GM06990 (cell line): ENCODE data around the gene SELENOP.

Experiments used
- DNase-seq: peaks from one replicate; pipeline ENCODE4 v3.0.0-alpha.2; 2011; ENCODE audit not compliant: insufficient read length; ENCODE audit errors: extremely low read depth
- H3K27me3 ChIP-seq: replicated peaks from 2 replicates; pipeline ENCODE4 v1.6.0; 2011; ENCODE audit warnings: low read length; ENCODE audit not compliant: control insufficient read depth, insufficient read depth
- H3K36me3 ChIP-seq: 2 replicates; pipeline ENCODE4 v1.5.1; 2011; ENCODE audit warnings: low read length; ENCODE audit not compliant: control insufficient read depth, insufficient read depth
- H3K4me3 ChIP-seq: replicated peaks from 2 replicates; pipeline ENCODE4 v1.5.1; 2011; ENCODE audit warnings: low read depth, mild to moderate bottlenecking, control low read depth, low read length
- TF ChIP-seq, protein P1 (sequence below): IDR thresholded peaks from 2 replicates; pipeline ENCODE4 v1.5.1; 2011; ENCODE audit warnings: low read length, control low read depth, mild to moderate bottlenecking, inconsistent platforms; ENCODE audit not compliant: insufficient read depth, poor library complexity, severe bottlenecking

The SELENOP gene

DNA sequence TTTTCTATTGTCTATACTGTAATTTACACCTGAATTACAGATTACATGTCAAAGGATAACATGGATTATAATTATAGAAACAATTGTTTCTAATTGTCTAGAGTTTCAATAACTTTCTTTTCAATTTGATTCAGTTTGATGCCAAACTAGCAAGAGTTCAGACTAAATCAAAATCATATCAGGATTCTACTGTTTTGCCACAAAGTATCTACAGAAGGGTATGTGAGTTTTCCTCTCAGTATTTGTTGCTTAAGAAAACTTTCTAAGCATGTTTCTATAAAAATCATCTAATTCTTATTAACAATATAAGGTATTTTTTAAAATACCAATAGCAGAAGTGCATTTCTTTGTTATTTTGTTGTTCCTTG, 12.5 kb downstream of the SELENOP start:
- TF ChIP-seq, protein P1, sequence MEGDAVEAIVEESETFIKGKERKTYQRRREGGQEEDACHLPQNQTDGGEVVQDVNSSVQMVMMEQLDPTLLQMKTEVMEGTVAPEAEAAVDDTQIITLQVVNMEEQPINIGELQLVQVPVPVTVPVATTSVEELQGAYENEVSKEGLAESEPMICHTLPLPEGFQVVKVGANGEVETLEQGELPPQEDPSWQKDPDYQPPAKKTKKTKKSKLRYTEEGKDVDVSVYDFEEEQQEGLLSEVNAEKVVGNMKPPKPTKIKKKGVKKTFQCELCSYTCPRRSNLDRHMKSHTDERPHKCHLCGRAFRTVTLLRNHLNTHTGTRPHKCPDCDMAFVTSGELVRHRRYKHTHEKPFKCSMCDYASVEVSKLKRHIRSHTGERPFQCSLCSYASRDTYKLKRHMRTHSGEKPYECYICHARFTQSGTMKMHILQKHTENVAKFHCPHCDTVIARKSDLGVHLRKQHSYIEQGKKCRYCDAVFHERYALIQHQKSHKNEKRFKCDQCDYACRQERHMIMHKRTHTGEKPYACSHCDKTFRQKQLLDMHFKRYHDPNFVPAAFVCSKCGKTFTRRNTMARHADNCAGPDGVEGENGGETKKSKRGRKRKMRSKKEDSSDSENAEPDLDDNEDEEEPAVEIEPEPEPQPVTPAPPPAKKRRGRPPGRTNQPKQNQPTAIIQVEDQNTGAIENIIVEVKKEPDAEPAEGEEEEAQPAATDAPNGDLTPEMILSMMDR = no peak
- no peak for DNase-seq
- H3K4me3 ChIP-seq = no peak overlapping the region
- H3K27me3 ChIP-seq = no peaks in the 10 kb centered on the region
- H3K36me3 ChIP-seq = no peaks in the 10 kb centered on the region; the same call in 1 of the 2 replicates

DNA sequence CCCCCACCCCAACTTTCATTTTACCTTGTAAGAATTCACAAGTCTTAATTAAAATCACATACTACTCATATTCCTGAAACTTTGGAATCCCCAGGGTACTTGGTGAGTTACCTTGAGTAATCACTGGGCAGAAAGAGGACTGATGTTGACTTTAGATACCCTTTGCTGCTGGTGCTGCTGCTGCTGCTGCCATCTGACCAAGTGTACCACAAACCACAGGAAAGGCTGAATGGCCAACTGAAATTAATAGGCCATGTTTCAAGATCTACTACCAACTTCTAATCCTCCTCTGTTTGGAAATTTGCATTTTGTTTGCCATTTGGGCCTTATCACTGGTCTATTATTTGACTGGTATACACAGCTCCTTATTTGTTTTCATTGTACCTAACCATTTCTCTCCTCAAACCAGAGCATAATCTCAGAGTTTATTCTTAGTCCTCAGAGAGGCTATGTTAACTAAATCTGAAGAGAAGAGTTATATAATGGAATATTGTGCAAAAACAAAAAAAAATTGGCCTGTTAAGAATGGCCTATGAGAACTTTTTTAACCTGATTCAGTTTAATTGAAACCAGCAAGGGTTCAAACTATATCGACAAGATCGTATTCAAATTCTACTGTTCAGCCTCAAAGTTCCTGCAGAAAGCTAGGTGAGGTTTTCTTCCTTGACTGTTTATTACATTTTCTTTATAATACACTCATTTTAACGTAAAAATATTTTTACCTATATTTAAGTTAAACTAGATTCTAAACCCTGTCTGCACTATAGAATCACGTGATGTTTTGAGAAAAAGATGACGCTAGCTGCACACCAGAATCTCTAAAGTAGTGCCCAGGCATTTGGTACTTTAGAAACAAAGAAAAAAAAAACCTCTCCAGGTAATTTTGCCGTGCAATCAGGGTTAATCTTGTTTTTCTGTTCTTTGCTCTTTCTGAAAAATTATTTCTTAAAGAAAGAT, 13.1 kb downstream of the SELENOP start:
- H3K36me3 ChIP-seq = no peaks in the 10 kb centered on the region; the same call in 1 of the 2 replicates
- no peak for DNase-seq
- TF ChIP-seq, protein P1 = no peak
- no peaks in the 10 kb centered on the region for H3K27me3 ChIP-seq
- H3K4me3 ChIP-seq = no peak overlapping the region

DNA sequence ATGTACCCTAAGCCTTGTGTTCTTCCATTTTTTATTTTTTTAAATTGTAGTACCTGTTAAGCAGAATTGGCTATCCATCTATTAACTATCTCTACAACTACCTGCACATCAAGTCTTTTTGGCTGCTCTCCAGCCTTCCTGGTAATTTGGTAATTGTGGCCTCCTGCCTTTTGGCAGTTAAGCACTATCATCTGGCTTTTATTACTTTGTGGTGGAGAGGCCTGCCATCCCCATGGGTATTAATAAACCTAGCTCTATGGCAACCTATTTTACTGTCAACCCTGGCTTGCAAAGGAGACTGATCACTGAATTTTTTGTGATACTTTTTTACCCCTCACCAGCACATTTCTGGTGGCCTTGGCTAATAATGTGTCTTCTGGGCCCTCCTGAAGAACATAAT, 20.5 kb downstream of the SELENOP start:
- Histone ChIP-seq H3K4me3 (no peak overlapping the region), H3K27me3 (no peaks in the 10 kb centered on the region), H3K36me3 (no peaks in the 10 kb centered on the region; the same call in 1 of the 2 replicates)
- TF ChIP-seq, protein P1 = no peak
- no peak for DNase-seq

DNA sequence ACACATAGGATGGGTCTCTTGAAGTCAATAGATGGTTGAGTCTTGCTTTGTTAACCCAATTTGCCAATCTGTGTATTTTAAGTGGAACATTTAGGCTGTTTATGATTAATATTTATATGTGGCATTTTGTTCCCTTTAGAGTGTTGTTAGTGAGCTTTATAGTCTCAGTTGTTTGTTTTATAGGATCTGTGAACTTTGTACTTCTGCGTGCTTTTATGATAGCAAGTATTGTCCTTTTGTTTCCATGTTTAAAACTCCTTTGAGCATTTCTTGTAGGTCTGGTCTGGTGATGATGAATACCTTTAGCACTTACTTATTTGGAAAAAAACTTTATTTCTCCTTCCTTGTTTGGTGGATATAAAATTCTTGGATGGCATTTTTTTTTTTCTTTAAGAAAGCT, 23.8 kb downstream of the SELENOP start:
- no peak for DNase-seq
- TF ChIP-seq, protein P1 = no peak
- H3K27me3 ChIP-seq = no peaks in the 10 kb centered on the region
- no peak overlapping the region for H3K4me3 ChIP-seq
- no peaks in the 10 kb centered on the region; the same call in 1 of the 2 replicates for H3K36me3 ChIP-seq

DNA sequence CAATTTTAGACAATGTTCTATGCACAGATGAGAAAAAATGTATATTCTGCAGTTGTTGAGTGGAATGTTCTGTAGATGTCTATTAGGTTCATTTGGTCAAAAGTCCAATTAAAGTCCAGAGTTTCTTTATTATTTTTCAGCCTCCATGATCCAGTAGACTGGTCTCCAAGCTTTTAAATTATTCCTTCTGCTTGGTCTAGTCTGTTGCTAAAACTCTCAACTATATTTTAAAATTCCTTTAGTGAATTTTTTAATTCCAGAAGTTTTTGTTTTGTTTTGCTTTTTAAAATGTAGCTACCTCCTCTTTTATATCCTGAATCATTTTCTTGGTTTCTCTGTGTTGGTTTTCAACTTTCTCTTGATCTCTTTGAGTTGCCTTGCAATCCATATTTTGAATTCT, 24.6 kb downstream of the SELENOP start:
- Histone ChIP-seq H3K27me3 (no peaks in the 10 kb centered on the region), H3K36me3 (no peaks in the 10 kb centered on the region; the same call in 1 of the 2 replicates), H3K4me3 (no peak overlapping the region)
- TF ChIP-seq, protein P1 = no peak
- DNase-seq = no peak
